COLO829 (cell line): Measurements from ENCODE around the gene ATF7.
"Not testable (repeated sequence)": the region's sequence is repeated elsewhere in the genome, so short reads cannot be mapped to it uniquely, and the experiment has no call there.

Experiments used
- DNase-seq: peaks from one replicate; pipeline ENCODE4 v3.0.0; 2012; ENCODE audit warnings: low spot score

The ATF7 gene

DNA sequence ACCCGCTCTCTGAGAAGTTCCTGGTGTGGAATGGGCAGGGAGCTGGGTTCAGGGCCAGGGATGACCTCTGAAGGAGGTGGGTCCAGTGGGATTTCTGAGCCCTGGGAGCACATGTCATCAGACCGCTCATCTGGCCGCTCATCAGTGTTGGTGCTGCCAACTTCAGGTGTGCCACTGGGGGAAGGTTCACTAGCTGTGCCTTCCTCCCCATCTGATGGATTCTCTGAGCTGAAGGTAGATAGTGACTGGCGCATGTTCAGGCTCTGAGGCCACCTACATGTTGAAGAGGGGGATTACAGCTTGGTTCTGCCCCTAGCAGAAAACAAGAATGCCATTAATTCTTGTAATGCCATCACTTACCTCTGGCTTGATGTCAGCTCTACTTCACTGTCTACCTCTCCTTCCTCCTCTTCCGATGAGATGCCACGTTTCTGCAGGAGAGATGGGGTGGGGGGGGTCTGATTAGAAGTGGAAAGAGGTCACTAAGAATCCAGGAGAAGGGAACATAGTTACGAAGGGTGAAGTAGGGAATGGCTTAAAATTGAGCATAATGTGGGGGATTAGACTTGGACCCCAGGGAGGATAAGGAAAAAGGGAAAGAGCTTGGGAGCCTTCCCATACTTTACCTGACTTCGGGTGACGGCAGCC lies 144.1 kb downstream of the ATF7 start:
- no peak for DNase-seq

GRCh38 chr12:53481458-53481857 lies 144.7 kb downstream of the ATF7 start:
- not testable (repeated sequence) for DNase-seq

GRCh38 chr12:53480491-53481442 lies 145.4 kb downstream of the ATF7 start:
- DNase-seq: no peak

DNA sequence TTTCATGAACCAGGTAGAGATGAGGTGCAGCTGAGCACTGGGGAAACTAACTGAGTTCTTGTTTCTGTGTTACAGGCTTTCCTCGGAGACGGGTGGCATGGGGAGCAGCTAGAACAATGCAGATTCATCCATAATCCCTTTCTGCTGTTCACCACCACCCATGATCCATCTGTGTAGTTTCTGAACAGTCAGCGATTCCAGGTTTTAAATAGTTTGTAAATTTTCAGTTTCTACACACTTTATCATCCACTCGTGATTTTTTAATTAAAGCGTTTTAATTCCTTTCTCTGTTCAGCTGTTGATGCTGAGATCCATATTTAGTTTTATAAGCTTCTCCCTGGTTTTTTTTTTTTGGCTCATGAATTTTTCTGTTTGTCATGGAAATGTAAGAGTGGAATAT lies 146.9 kb downstream of the ATF7 start:
- DNase-seq: no peak

- no peak for DNase-seq
These were observed 147.3 kb downstream of the ATF7 start for GRCh38 chr12:53478865-53479264.

DNA sequence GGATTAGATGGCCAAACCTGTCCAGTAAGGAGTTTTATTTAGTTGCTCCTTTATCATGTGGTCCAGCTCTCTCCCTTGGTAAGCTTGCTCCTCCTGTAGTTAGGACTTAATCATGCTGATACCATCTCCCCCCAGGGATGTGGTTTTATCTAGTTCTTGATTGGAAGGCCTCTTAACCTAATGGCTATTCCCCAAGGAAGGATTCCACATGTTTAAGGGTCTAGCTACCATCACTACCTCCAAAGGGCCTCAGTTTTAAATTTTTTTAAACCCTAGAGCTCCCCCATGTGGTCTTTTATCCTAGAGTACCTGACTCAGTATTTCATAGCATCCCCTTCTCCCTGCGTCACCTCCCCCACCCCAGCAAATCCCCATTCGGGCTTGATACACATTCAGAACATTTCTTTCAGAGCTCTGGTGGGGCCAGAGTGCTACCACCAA lies 149.4 kb downstream of the ATF7 start:
- DNase-seq: no peak

DNA sequence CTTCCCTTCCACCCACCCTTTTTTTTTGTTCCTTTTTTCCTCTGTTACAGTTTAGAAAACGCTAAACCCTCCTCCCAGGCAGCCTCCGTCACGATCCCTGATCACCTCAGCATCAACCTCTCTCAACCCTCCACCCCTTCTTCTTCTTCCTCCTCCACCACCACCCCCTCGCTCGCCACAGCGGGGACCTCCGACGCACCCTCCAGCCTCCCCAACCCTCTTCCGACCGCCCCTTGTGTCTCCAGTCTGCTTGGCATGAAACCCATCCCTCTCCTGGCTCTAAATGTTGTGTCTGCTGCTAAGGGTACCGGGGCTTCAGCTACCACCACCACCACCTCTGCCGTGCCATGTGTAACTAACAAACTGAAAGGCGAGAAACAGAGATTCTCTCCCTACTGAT lies 151.4 kb downstream of the ATF7 start:
- DNase-seq: no peak

DNA sequence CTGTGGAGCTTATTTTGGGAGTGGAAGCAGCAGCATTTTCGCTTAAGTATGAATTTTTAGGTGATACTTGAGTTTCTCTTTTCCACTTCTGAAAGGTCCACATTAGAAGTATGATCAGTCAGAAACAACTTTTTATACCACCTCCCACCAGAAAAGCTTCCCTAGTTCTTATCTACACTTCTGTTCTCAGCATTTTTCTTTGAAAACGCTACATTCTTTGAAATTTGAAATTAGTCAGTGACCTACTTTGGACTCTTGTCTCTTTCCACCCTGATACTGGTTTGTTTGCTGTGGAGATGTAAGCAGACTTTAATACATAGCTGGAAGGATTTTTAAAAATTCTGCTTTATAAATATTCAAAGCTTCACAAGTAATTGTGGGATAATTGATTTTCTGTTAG lies 152.1 kb downstream of the ATF7 start:
- no peak for DNase-seq

- DNase-seq: no peak
These were observed 154.1 kb downstream of the ATF7 start for GRCh38 chr12:53472056-53472582.

DNA sequence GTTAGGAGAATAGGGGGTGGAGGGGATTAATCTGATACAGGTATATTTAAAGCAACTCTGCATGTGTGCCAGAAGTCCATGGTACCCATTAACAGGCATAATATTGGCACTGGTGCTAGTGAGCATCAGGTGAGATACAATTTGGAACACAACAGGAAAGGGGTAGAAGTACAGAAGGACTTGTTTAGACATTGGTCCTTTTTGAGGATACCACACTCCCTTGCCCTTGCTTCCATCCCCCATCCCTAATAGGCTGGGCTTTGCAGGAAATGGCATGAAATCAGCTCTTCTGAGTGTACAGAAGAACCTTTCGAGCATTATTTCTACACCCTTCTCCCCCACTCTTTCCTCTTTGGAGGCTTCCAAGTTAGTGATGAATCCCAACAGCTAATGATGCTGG lies 157.9 kb downstream of the ATF7 start:
- DNase-seq: no peak

GRCh38 chr12:53467880-53468279 lies 158.3 kb downstream of the ATF7 start:
- DNase-seq: no peak

DNA sequence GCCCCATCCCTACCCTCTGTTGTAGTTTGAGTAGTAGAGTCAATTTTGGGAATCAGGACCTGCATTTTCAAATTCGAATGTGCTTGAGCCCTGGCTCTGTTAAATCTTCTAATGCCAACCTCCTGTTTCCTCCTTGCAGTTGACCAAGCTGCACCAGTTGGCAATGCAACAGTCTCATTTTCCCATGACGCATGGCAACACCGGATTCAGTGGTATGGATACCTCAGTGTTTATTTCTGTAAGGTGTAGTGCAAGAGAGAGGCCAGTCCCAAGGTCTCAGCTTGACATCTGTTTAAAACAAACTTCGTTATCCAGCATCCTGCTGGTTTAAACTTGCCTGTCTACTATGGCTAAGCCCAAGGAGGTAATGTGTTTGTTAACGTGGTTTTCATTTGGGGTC lies 159.1 kb downstream of the ATF7 start:
- no peak for DNase-seq

DNA sequence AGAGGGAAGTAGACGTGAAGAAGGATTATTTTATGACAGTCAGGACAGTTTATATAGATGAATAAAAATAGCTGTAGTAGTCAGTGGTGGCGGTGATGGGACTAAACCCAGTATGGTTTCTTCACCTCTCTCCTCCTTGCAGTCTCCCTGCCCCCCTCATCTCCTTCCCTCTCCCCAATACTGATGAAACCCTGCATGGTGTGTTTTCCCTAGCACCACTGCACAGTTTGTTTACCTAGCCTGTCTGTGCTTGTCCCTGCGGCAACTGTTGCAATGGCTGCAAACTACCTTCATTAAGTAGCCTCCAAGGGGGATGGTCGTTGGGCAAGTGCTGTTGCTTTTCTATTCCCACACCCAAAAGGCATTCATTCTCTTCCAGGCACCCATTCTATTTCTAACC lies 159.5 kb downstream of the ATF7 start:
- no peak for DNase-seq

- DNase-seq: no peak
These were observed 160.5 kb downstream of the ATF7 start for GRCh38 chr12:53465679-53466078.

- DNase-seq: no peak
These were observed 161.3 kb downstream of the ATF7 start for GRCh38 chr12:53464685-53465418.

DNA sequence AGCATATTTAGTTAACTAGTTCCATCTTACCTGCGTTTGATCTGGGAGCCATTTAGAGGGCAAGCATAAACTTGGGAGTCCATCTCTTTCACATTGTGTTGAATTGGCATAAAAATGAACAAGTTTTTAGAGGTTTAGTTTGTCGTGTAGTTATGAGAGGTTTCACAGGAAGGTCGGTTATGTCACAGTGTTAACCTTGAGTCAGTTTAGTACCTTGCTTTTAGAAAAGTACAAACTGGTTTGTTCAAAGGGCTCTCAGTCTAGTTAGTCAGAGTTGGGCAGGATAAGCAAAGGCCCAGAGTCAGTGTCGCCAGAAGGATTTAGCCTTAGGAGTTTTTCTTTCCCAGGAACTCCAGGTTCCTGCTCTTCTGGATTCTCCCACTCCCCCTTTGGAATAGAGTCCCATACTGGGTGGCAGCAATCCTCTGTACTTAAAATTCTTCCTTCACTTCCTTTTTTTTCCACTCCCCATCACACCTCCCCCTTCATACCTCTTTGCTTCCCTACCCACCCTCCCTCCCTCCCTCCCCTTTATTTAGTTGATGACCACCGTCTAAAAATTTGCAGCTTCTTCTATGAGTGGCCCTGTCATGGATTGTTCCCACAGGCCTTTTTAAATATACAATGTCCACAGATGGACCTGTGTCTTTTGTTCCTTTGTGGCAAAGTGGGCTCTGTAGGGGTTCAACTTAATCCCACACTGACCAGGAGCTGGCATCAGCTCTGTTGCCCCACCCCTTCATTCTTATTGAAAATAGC lies 162.2 kb downstream of the ATF7 start:
- no peak for DNase-seq

- no peak for DNase-seq
These were observed 163.2 kb downstream of the ATF7 start for GRCh38 chr12:53462935-53463334.

GRCh38 chr12:53461591-53461990 lies 164.6 kb downstream of the ATF7 start:
- no peak for DNase-seq

- no peak for DNase-seq
These were observed 165.1 kb downstream of the ATF7 start for GRCh38 chr12:53461059-53461458.

DNA sequence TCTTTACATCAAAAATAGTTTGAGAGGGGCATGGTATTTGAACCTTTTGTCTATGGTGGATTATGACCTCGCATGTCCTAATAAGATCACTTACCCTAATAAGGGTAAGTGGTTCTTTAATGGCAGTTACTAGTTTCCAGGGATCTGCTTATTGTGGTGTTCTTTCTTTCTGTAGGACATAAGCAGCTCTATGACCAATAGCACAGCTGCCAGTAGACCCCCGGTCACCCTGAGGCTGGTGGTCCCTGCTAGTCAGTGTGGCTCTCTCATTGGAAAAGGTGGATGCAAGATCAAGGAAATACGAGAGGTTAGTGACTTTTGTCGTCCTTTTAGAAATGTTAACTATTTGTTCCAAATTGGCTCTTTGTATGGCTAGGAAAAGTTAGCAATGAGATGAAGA lies 167.1 kb downstream of the ATF7 start:
- DNase-seq: no peak
